ENCODE results near the gene RGR.

RGR gene

GRCh38 chr10:84290235-84290634 lies 45.4 kb downstream of the RGR start:
- Histone ChIP-seq H3K4me2 (ENCODE audit: low read length) (no peak overlapping the region), H3F3A (ENCODE audit: insufficient read depth, low read length) (no peaks in the 10 kb centered on the region), H3K79me2 (ENCODE audit: insufficient read depth, low read length) (no peaks in the 10 kb centered on the region), H4K20me1 (ENCODE audit: insufficient read depth, low read length) (no peaks in the 10 kb centered on the region), H2AFZ (ENCODE audit: low read length) (no peak overlapping the region), H3K9me3 (ENCODE audit: low read length) (no peaks in the 10 kb centered on the region), H3K27ac (ENCODE audit: low read depth, low read length, poor library complexity, severe bottlenecking) (no peak overlapping the region), H3K9me2 (ENCODE audit: low read depth, low read length) (no peaks in the 10 kb centered on the region), H3K9ac (ENCODE audit: low read length) (no peak overlapping the region), H3K4me3 (ENCODE audit: low read depth, low read length, poor library complexity, severe bottlenecking) (no peak overlapping the region), H3K36me3 (ENCODE audit: insufficient read depth, low read length) (no peaks in the 10 kb centered on the region), H3K27me3 (ENCODE audit: insufficient read depth, low read length) (no peaks in the 10 kb centered on the region), H3K4me1 (ENCODE audit: insufficient read depth, low read length, severe bottlenecking) (no peaks in the 10 kb centered on the region)
- TF ChIP-seq CTCF (IDR thresholded peaks at IDR 0.05; ENCODE audit: low read length) (no peak), EZH2 (IDR thresholded peaks at IDR 0.05; ENCODE audit: borderline replicate concordance, low read length) (no peak)

DNA sequence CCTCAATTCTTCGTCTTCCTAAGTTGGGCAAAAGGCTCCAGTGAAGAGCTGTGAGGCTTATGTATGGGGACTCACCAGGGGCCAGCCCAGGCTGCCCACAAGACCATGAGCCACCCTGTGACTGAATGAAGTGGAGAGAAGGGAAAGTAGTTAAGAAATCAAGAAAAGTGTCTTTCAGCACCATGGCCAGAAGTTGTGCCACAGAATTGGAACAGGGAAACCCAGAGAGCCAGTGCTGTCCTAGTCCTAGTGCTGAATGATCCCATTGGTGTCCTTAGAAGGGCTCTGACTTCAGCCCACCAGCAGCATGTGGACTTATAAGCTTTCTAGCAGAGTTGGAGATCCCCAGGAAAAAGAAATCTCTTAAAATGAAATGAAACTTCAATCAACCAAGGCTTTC lies 46.5 kb downstream of the RGR start:
- no peak overlapping the region for H3K4me2 ChIP-seq (ENCODE audit: low read length)
- no peaks in the 10 kb centered on the region for H3K79me2 ChIP-seq (ENCODE audit: insufficient read depth, low read length)
- H3K36me3 ChIP-seq (ENCODE audit: insufficient read depth, low read length): no peaks in the 10 kb centered on the region
- no peaks in the 10 kb centered on the region for H3K27me3 ChIP-seq (ENCODE audit: insufficient read depth, low read length)
- TF ChIP-seq CTCF (IDR thresholded peaks at IDR 0.05; ENCODE audit: low read length): no peak
- no peak for TF ChIP-seq EZH2 (IDR thresholded peaks at IDR 0.05; ENCODE audit: borderline replicate concordance, low read length)
- no peaks in the 10 kb centered on the region for H3K9me2 ChIP-seq (ENCODE audit: low read depth, low read length)
- H4K20me1 ChIP-seq (ENCODE audit: insufficient read depth, low read length): no peaks in the 10 kb centered on the region
- no peak overlapping the region for H3K27ac ChIP-seq (ENCODE audit: low read depth, low read length, poor library complexity, severe bottlenecking)
- H3K9ac ChIP-seq (ENCODE audit: low read length): no peak overlapping the region
- no peaks in the 10 kb centered on the region for H3F3A ChIP-seq (ENCODE audit: insufficient read depth, low read length)
- H3K4me1 ChIP-seq (ENCODE audit: insufficient read depth, low read length, severe bottlenecking): no peaks in the 10 kb centered on the region
- no peak overlapping the region for H2AFZ ChIP-seq (ENCODE audit: low read length)
- H3K9me3 ChIP-seq (ENCODE audit: low read length): no peaks in the 10 kb centered on the region
- no peak overlapping the region for H3K4me3 ChIP-seq (ENCODE audit: low read depth, low read length, poor library complexity, severe bottlenecking)

DNA sequence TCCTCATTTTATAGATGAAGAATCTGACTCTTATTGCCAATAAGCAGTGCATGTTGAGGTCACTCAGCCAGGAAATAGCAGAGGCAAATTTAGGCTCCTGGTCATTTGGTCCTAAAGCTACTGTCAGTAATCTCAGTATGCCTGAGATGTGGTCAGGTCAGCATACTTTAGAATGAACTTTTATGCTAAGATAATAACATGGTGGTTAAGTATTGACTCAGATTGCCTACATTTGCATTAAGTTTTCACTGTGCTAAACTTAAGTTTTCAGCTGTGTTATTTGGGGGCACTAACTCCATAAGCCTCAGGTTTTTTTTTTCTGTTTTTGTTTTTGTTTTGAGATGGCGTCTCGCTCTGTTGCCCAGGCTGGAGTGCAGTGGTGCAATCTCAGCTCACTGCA lies 47.6 kb downstream of the RGR start:
- H3K36me3 ChIP-seq (ENCODE audit: insufficient read depth, low read length): no peaks in the 10 kb centered on the region
- H3K27ac ChIP-seq (ENCODE audit: low read depth, low read length, poor library complexity, severe bottlenecking): no peak overlapping the region
- H3K9me2 ChIP-seq (ENCODE audit: low read depth, low read length): no peaks in the 10 kb centered on the region
- H2AFZ ChIP-seq (ENCODE audit: low read length): no peak overlapping the region
- no peaks in the 10 kb centered on the region for H3K79me2 ChIP-seq (ENCODE audit: insufficient read depth, low read length)
- H4K20me1 ChIP-seq (ENCODE audit: insufficient read depth, low read length): no peaks in the 10 kb centered on the region
- H3K9ac ChIP-seq (ENCODE audit: low read length): no peak overlapping the region
- no peak overlapping the region for H3K4me2 ChIP-seq (ENCODE audit: low read length)
- no peak for TF ChIP-seq CTCF (IDR thresholded peaks at IDR 0.05; ENCODE audit: low read length)
- no peak for TF ChIP-seq EZH2 (IDR thresholded peaks at IDR 0.05; ENCODE audit: borderline replicate concordance, low read length)
- H3F3A ChIP-seq (ENCODE audit: insufficient read depth, low read length): no peaks in the 10 kb centered on the region
- no peaks in the 10 kb centered on the region for H3K9me3 ChIP-seq (ENCODE audit: low read length)
- no peak overlapping the region for H3K4me3 ChIP-seq (ENCODE audit: low read depth, low read length, poor library complexity, severe bottlenecking)
- no peaks in the 10 kb centered on the region for H3K4me1 ChIP-seq (ENCODE audit: insufficient read depth, low read length, severe bottlenecking)
- peaks cover 3% of the 10 kb centered on the region; the same call in 1 of the 2 replicates for H3K27me3 ChIP-seq (ENCODE audit: insufficient read depth, low read length)
